Endothelial cell of umbilical vein (primary cell): ENCODE data around the gene RPP21.

ENCODE experiments used
- CTCF ChIP-seq, 2 donors: IDR thresholded peaks; 1 replicate in 1 of 2; 2 replicates in 1 of 2; pipeline ENCODE4 v1.5.1; 2011; ENCODE audit warnings: low read length in 2 of 2, mild to moderate bottlenecking in 2 of 2, moderate library complexity in 2 of 2, control low read depth in 1 of 2, inconsistent platforms in 1 of 2, low read depth in 1 of 2; ENCODE audit not compliant: insufficient read depth in 1 of 2; ENCODE audit errors: extremely low read depth in 1 of 2
- EZH2 ChIP-seq: IDR thresholded peaks from 2 replicates; pipeline ENCODE4 v1.6.1; 2012; ENCODE audit warnings: borderline replicate concordance, low read depth, mild to moderate bottlenecking, moderate library complexity, low read length, inconsistent platforms; ENCODE audit not compliant: severe bottlenecking
- POLR2A ChIP-seq: IDR thresholded peaks from 2 replicates; pipeline ENCODE4 v1.6.1; 2012; ENCODE audit warnings: low read depth, mild to moderate bottlenecking, control low read depth, low read length

- no peak for TF ChIP-seq CTCF (IDR thresholded peaks at IDR 0.05; ENCODE audit: extremely low read depth in 1 of 2, insufficient read depth in 1 of 2, low read depth in 1 of 2, low read length in 2 of 2)
- no peak for TF ChIP-seq EZH2
- TF ChIP-seq POLR2A, result no peak
These were observed 32.7 kb upstream of the RPP21 start for GRCh38 chr6:30312266-30312665.
